Omental fat pad (tissue), 4 donors: ENCODE results near the gene COL8A1. TPM values are rescaled to one million over a fixed set of nuclear protein-coding genes. Genes with fewer than 3 reads are reported as not detected.
A peak's percentile ranks its signal among the peaks of the same experiment; 100 is the strongest.
"Not testable (repeated sequence)": the region's sequence is repeated elsewhere in the genome, so short reads cannot be mapped to it uniquely, and the experiment has no call there.

Experiments used
- ATAC-seq: fragments of 150-250 bp; one replicate; pipeline ENCODE4 v1.9.1; 2016; ENCODE audit warnings: mild to moderate bottlenecking, moderate library complexity; ENCODE audit not compliant: low FRiP score
- DNase-seq: peaks from one replicate; pipeline ENCODE4 v3.0.0-alpha.2; 2019; ENCODE audit warnings: low spot score
- CTCF ChIP-seq, 3 donors: fragments of 450-650 bp; IDR thresholded peaks; one replicate each; pipeline ENCODE4 v1.5.1; 2016 to 2017; ENCODE audit warnings: antibody characterized with exemption in 3 of 3, mild to moderate bottlenecking in 3 of 3, moderate library complexity in 2 of 3
- total RNA-seq, 4 donors: library from RNA; depleted of rRNA; stranded (reverse); fragments of >200 nt; gene quantifications; one replicate each; pipeline ENCODE4 v1.1.0, GENCODE V29; 2016

Gene COL8A1
- total RNA-seq, 4 donors from 2014 or later: 16.7 to 303 (median 151) TPM

- TF ChIP-seq CTCF (IDR thresholded peaks at IDR 0.05): no peak
- ATAC-seq (no peak), DNase-seq (no peak)
Observed at GRCh38 chr3:99836681-99837080, 198.3 kb downstream of the COL8A1 start.

- DNase-seq: no peak
- ATAC-seq: no peak
- no peak for TF ChIP-seq CTCF (IDR thresholded peaks at IDR 0.05)
Observed at GRCh38 chr3:99837715-99838114, 199.3 kb downstream of the COL8A1 start.

DNA sequence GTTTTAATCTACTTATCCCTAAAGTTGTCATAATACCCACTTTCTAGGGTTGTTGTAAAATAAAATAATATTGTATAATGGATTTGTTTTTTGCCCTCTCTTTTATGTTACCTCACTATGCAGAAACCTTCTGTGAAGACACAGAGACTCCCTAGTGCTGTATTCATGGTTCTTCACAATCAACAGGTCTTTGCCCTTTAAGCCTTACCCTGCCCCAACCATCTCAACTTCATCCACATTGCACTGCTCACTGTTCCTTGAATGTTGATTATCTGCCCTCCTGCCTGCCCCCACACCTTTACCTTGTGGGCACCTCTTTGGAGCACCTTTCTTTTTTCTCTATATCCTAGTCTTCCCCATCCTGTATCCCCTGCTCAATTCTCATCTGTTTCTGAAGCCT, 200.4 kb downstream of the COL8A1 start:
- TF ChIP-seq CTCF (IDR thresholded peaks at IDR 0.05): no peak
- no peak for DNase-seq
- no peak for ATAC-seq

DNA sequence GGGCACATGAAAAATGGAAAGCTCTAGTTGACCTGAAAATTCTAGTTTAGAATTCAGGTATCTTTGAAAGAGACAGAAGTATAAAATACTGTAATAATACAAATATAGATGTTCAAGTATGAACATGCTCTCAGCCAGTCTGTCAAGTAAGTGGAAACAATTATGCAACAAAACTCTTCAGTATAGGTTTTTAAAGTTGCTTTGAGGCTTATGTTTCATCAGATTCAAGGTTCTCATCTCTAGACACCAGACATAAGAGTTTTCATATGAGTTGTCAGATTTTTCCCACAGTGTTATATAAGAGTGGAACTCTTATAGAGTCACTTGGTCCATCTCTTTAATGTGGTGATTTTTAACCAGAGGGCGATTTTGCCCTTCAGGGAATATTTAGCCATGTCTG, 201.2 kb downstream of the COL8A1 start:
- TF ChIP-seq CTCF (IDR thresholded peaks at IDR 0.05): no peak
- ATAC-seq: no peak
- no peak for DNase-seq

DNA sequence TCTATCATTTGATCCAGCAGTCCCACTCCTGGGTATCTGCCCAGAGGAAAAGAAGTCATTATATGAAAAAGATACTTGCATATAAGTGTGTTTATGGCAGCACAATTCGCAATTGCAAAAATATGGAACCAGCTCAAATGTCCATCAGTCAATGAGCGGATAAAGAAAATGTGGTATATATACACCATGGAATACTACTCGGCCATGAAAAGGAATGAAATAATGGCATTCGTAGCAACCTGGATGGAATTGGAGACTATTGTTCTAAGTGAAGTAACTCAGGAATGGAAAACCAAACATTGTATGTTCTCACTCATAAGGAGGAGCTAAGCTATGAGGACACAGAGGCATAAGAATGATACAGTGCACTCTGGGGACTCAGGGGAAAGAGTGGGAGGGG, 203.6 kb downstream of the COL8A1 start:
- not testable (repeated sequence) for ATAC-seq, DNase-seq

GRCh38 chr3:99842826-99843589, 204.6 kb downstream of the COL8A1 start:
- peak; percentile 31 for ATAC-seq
- peak in 1 of 3 donors; percentile 11 for TF ChIP-seq CTCF (IDR thresholded peaks at IDR 0.05)
- DNase-seq: no peak

DNA sequence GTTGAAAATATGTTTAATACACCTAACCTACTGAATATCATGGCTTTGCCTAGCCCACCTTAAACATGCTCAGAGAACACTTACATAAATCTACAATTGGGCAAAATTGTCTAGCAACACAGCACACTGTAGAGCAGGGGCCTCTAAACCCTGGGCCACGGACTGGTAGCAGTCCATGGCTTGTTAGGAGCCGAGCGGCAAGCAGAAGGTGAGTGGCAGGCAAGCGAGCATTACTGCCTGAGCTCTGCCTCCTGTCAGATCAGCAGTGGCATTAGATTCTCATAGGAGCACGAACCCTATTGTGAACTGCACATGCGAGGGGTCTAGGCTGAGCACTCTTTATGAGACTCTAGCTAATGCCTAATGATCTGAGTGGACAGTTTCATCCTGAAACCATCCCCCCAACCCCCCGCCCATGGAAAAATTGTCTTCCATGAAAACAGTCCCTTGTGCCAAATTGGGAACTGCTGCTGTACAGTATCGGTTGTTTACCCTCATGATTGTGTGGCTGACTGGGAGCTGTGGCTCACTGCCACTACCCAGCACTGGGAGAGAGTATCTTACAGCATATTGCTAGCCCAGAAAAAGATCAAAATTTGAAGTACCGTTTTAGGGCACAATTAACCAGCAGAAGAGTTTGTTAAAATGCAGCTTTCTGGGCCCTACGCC, 205.3 kb downstream of the COL8A1 start:
- ATAC-seq (no peak), DNase-seq (no peak)
- TF ChIP-seq CTCF (IDR thresholded peaks at IDR 0.05): no peak
